ES-I3 (cell line): ENCODE measurements around the gene PROX2.

Source experiments
- H3K36me3 ChIP-seq: 2 replicates; pipeline ENCODE4 v1.6.1; 2013; ENCODE audit warnings: mild to moderate bottlenecking, low read length, control low read depth, moderate library complexity; ENCODE audit not compliant: insufficient read depth
- H3K4me1 ChIP-seq: 2 replicates; pipeline ENCODE4 v1.6.1; 2013; ENCODE audit warnings: mild to moderate bottlenecking, control low read depth, low read length; ENCODE audit not compliant: insufficient read depth
- H3K9ac ChIP-seq: 2 replicates; pipeline ENCODE4 v1.6.1; 2013; ENCODE audit warnings: low read depth, mild to moderate bottlenecking, low read length, moderate library complexity
- H3K9me3 ChIP-seq: 2 replicates; pipeline ENCODE4 v1.6.1; 2013; ENCODE audit warnings: mild to moderate bottlenecking, low read length, moderate library complexity; ENCODE audit not compliant: control insufficient read depth, insufficient read depth

PROX2 gene

GRCh38 chr14:74855945-74856344, 20.0 kb downstream of the PROX2 start:
- Histone ChIP-seq H3K36me3 (no peaks in the 10 kb centered on the region), H3K9me3 (no peaks in the 10 kb centered on the region), H3K4me1 (no peaks in the 10 kb centered on the region), H3K9ac (no peak overlapping the region)

DNA sequence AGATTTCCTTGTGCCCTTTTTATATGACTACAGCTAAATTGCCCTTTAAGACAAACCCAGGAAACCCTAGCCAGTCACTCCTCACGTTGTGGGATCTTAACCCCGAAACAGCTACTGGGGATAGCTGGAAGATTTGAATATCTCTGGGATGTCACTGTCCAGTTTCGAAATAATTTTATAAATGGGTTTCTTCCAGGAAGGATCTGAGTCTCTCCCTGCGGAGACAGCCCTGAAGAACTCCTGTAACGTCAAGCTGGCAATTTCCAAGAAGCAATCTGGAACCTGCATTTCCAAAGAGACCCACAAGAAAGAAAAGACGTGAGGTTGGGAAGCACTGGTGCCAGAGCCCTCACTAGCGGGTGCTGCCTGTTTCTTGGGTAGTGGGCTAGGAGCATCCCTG, 20.9 kb downstream of the PROX2 start:
- Histone ChIP-seq H3K9ac (no peak overlapping the region), H3K4me1 (no peaks in the 10 kb centered on the region), H3K36me3 (no peaks in the 10 kb centered on the region), H3K9me3 (no peaks in the 10 kb centered on the region)

DNA sequence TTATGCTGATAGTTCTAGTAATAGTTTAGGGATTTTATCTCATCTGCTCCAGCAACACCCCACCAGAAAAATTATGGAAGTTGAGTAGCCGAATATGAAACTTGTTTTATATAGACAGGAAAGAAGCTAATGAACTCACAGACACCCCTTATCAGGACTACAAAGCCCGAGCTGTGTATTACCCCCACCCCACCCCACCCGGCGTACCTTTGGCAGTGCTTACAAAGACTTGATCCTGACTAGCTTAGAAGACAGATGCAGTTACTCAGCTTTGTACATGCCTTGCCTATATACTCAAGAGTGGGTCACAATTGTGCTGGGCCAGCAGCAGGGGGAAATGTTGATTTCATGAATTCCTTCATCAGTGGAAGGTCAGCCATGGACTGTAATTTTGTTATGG, 22.4 kb downstream of the PROX2 start:
- Histone ChIP-seq H3K9ac (no peak overlapping the region), H3K9me3 (no peaks in the 10 kb centered on the region), H3K4me1 (no peaks in the 10 kb centered on the region), H3K36me3 (no peaks in the 10 kb centered on the region)

DNA sequence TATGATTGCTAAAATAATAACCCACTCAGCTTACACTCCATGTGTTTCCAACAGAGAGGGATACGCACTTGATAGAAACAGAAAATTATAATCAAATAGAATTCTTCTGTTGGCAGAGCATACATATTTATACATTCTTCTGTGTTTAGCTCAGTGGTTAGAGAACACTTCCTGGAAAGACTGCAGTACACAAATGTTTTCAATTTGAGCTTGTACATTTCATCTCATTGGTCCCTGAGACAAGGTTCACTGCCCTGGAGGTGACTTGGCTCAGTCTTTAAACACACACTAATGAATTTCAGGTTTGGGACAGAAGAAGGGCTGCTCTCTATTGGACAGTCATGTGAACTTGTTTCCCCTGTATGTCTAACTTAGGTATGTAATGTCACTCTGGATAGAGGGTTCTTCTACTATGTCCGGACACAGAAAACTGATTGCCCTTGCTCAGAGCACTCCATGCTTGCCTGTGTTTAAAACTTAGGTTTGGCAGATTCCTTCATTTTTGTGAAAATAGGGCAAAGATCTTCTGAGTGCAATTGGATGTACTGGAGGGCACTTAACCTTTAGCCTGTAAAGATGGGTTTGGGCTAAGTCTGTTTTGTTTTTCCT, 22.9 kb downstream of the PROX2 start:
- Histone ChIP-seq H3K9ac (no peak overlapping the region), H3K4me1 (no peaks in the 10 kb centered on the region), H3K9me3 (no peaks in the 10 kb centered on the region), H3K36me3 (no peaks in the 10 kb centered on the region)

GRCh38 chr14:74848768-74849167, 27.2 kb downstream of the PROX2 start:
- Histone ChIP-seq H3K4me1 (no peaks in the 10 kb centered on the region), H3K9me3 (no peaks in the 10 kb centered on the region)

GRCh38 chr14:74846968-74847665, 28.8 kb downstream of the PROX2 start:
- H3K9me3 ChIP-seq: no peaks in the 10 kb centered on the region
- H3K9ac ChIP-seq: no peak overlapping the region
- no peaks in the 10 kb centered on the region for H3K4me1 ChIP-seq
- no peaks in the 10 kb centered on the region for H3K36me3 ChIP-seq

More at GRCh38 chr14:74848768-74849167, 27.2 kb downstream of the PROX2 start:
- Histone ChIP-seq H3K9ac (no peak overlapping the region), H3K36me3 (no peaks in the 10 kb centered on the region)

DNA sequence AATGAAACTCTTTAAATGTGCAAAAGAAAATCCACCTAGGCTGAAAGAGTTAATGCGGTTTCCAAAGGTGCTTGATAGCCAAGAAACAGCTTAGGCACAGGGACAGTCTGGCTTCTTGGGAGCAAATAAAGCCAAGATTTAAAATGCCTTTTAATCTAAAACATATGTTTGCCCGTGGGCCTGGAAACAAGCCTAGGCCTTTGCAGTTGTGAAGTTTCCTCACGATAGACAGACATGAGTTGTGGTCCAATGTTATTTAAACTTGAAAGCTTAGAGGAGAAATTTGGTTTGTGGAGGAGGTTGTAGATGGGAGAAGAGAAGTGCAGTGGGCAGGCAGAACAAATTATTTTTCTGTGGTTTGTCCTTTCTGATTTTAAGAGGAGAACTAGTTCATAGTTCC, 29.8 kb downstream of the PROX2 start:
- no peaks in the 10 kb centered on the region for H3K36me3 ChIP-seq
- no peaks in the 10 kb centered on the region for H3K9me3 ChIP-seq
- H3K9ac ChIP-seq: no peak overlapping the region
- no peaks in the 10 kb centered on the region for H3K4me1 ChIP-seq

GRCh38 chr14:74843653-74844052, 32.3 kb downstream of the PROX2 start:
- Histone ChIP-seq H3K4me1 (no peaks in the 10 kb centered on the region), H3K9ac (no peak overlapping the region), H3K9me3 (no peaks in the 10 kb centered on the region), H3K36me3 (no peaks in the 10 kb centered on the region; the same call in 1 of the 2 replicates)

DNA sequence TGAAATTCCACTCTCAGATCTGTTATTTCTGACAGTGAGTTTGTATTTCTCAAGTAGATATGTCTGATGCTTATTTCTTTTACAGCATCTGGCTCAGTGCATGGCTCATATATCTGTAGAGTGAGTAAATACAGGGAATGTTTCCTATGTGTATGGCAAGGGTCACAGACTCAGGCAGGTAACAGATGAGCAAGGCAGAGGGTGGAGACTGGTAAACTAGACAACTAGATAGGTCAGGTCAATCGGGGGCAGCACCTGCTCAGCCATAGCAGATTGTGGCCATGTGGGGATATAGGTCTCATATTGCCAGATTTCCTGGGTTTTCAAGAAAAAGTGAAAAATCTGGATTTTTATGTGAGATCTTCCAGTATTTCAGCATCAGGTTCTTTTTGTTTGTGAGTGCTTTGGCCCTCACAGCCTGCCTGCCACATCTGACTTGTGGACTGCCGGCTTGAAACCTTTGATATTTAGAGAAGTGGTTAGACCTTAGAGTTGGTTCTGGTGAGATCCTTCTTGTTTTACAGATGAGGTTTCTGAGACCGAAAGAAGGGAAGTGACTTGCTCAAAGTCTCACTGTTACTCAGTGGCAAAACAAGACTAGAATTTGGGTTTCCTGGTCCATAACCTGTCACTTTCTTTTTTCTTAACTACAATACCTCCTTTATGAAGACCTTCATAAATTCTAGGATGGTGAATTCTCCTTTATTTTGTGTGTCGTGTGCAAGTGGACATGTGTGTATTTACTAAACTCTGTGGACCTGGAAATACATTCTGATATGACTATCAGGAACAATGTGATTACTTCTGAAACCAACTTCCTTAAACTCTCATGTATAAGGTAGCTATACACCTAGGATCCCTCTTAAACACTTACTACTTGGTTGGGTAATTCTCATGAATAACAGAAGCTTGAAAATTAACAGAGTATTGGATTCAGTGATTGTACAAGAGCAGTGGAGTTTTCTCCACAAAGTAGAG, 34.4 kb downstream of the PROX2 start:
- no peak overlapping the region for H3K9ac ChIP-seq
- no peaks in the 10 kb centered on the region; the same call in 1 of the 2 replicates for H3K36me3 ChIP-seq
- H3K4me1 ChIP-seq: no peaks in the 10 kb centered on the region
- no peaks in the 10 kb centered on the region for H3K9me3 ChIP-seq

GRCh38 chr14:74840603-74841030, 35.3 kb downstream of the PROX2 start:
- Histone ChIP-seq H3K4me1 (no peaks in the 10 kb centered on the region), H3K9me3 (no peaks in the 10 kb centered on the region), H3K36me3 (peaks cover 5% of the 10 kb centered on the region; the same call in 1 of the 2 replicates), H3K9ac (no peak overlapping the region)

- H3K9me3 ChIP-seq: no peaks in the 10 kb centered on the region
- H3K4me1 ChIP-seq: no peaks in the 10 kb centered on the region
- H3K36me3 ChIP-seq: peaks cover 8% of the 10 kb centered on the region; the same call in 1 of the 2 replicates
- H3K9ac ChIP-seq: no peak overlapping the region
These were observed 37.8 kb downstream of the PROX2 start for GRCh38 chr14:74838166-74838565.

DNA sequence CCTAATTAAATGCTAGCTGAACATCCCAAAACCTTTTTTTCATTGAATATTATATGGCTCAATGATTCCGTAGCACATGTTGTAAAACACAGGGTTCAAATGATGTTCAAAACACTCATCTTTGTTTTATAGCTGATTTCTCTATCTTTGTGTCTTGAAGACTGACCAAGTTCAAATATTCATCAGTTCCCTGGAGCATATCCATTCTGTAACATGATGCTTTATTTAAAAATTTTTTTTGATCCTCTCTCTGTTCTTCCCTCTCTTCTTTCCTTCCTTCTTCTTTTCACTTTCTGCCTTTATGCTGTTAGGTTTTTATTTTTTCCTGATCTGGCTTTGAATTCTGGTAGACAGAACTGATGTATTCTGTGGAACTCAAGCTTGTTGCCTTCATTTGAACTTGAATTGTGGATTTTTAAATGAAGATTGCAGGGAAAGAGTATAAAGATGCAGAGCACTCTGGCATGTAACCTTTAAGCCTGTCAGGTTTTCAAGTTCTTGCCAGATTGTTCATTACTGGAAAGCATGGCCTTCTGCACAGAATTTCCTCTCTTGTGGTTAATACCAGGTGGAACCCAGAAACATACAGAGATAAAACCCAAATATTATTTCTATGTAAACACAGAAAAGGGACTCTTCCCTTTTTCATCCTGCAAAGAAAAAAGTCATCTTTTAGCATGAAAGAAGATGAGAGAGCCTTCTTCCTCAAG, 39.5 kb downstream of the PROX2 start:
- no peaks in the 10 kb centered on the region for H3K4me1 ChIP-seq
- no peaks in the 10 kb centered on the region for H3K9me3 ChIP-seq
- no peak overlapping the region for H3K9ac ChIP-seq
- peaks cover 10% of the 10 kb centered on the region; the same call in 1 of the 2 replicates for H3K36me3 ChIP-seq

DNA sequence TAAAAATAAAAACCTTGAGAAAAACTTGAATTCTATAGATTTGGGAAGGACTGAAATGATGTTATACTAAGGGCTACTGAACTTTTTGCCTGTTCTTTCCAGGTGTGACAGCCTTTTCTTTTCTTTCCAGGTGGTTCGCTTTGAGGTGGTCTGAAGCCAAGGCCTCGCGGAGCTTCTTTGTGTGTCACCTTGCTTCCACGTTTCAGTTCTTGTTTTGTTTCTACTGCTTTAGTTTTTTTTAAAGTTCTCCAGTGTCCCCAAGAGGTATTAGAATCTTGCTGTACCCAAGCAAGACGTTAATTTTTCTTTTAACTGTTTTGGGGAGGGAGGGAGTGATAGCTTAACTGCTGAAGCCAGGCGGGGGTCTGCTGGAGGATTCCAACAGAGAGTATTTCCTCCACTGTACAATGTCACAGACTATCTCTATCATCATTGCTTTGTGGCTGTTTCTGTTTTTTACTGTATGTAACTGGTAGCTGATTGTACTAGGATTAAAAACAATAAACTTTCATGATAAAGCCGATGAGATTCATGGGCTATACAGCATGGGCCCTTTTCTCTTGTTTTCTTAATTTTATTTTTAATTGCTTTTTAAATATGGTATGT, 40.2 kb downstream of the PROX2 start:
- Histone ChIP-seq H3K9ac (no peak overlapping the region), H3K9me3 (no peaks in the 10 kb centered on the region), H3K4me1 (no peaks in the 10 kb centered on the region), H3K36me3 (peaks cover 17% of the 10 kb centered on the region)
